K562 (cell line): ENCODE results near the gene RHBDF2.

Experiments used
- CHD2 ChIP-seq: IDR thresholded peaks from 2 replicates; pipeline ENCODE4 v1.6.1; 2011; ENCODE audit warnings: low read depth, low read length
- EZH2 ChIP-seq: IDR thresholded peaks from 2 replicates; pipeline ENCODE4 v1.6.1; 2012; ENCODE audit warnings: low read depth, mild to moderate bottlenecking, inconsistent platforms, low read length, borderline replicate concordance
- FOXM1 ChIP-seq, 2 experiments: fragments of 450-650 bp in 1 of 2; sonication (generic) in 1 of 2; formaldehyde crosslinking in 1 of 2; IDR thresholded peaks; 2 replicates each; pipeline versions ENCODE4 v1.6.1 to v1.9.0; 2017 to 2022; ENCODE audit warnings: low read depth in 2 of 2, mild to moderate bottlenecking in 2 of 2, missing genetic modification reagents in 1 of 2, moderate library complexity in 1 of 2
- GMEB1 ChIP-seq: fragments of 250-450 bp; sonication (Bioruptor Pico); IDR thresholded peaks from 2 replicates; pipeline ENCODE4 v1.4.0; 2020; ENCODE audit warnings: mild to moderate bottlenecking
- GTF2A2 ChIP-seq: IDR thresholded peaks from 2 replicates; pipeline ENCODE4 v1.6.1; 2016; ENCODE audit warnings: mild to moderate bottlenecking, missing genetic modification characterization, missing compliant biosample characterization
- NFIC ChIP-seq: fragments of 450-650 bp; IDR thresholded peaks from 2 replicates; pipeline ENCODE4 v1.6.1; 2017; ENCODE audit warnings: mild to moderate bottlenecking, inconsistent platforms
- POLR2A ChIP-seq: fragments of 450-650 bp; conservative IDR thresholded peaks from 2 replicates; pipeline ENCODE4 v1.6.1; 2016
- REST ChIP-seq, 2 experiments: fragments of 450-650 bp; formaldehyde crosslinking in 1 of 2; IDR thresholded peaks; 2 replicates each; pipeline versions ENCODE4 v1.4.0 to v1.6.1; 2014 to 2020; ENCODE audit warnings: mild to moderate bottlenecking in 2 of 2, borderline replicate concordance in 1 of 2, low read depth in 1 of 2
- SMARCC2 ChIP-seq: fragments of 450-650 bp; IDR thresholded peaks from 2 replicates; pipeline ENCODE4 v1.6.1; 2017; ENCODE audit warnings: antibody characterized with exemption, moderate library complexity, mild to moderate bottlenecking, low read depth
- ZNF24 ChIP-seq: fragments of 450-650 bp; IDR thresholded peaks from 2 replicates; pipeline ENCODE4 v1.6.1; 2016
- ZNF431 ChIP-seq: sonication (generic); formaldehyde crosslinking; IDR thresholded peaks from 2 replicates; pipeline ENCODE4 v1.8.0; 2022; ENCODE audit warnings: mild to moderate bottlenecking, missing genetic modification reagents

- TF ChIP-seq ZNF24 = no peak
- no peak for TF ChIP-seq GMEB1 (CRISPR knock-in tag)
- no peak for TF ChIP-seq GTF2A2 (tag)
- TF ChIP-seq EZH2 = no peak
- no peak for TF ChIP-seq REST (IDR thresholded peaks at IDR 0.05; ENCODE audit: borderline replicate concordance)
- no peak for TF ChIP-seq REST (CRISPR knock-in tag; IDR thresholded peaks at IDR 0.05; ENCODE audit: low read depth)
- TF ChIP-seq POLR2A = no peak
- no peak for TF ChIP-seq SMARCC2
- no peak for TF ChIP-seq FOXM1 (IDR thresholded peaks at IDR 0.05; ENCODE audit: low read depth)
- no peak for TF ChIP-seq FOXM1 (CRISPR knock-in tag; IDR thresholded peaks at IDR 0.05; ENCODE audit: low read depth)
- no peak for TF ChIP-seq ZNF431 (CRISPR knock-in tag)
- no peak for TF ChIP-seq NFIC
- TF ChIP-seq CHD2 = no peak
Measured at GRCh38 chr17:76437467-76438402, 63.5 kb downstream of the RHBDF2 start.
